GM18511 (cell line): ENCODE data around the gene CDH4.

Source experiments
- ATAC-seq: cut with Tn5 transposase; IDR thresholded peaks from one replicate; pipeline ENCODE4 v1.9.1; 2021; ENCODE audit warnings: mild to moderate bottlenecking, moderate library complexity; ENCODE audit not compliant: unreplicated experiment

Gene CDH4

GRCh38 chr20:61525781-61526431 lies 273.8 kb downstream of the CDH4 start:
- no peak for ATAC-seq

GRCh38 chr20:61526907-61527306 lies 274.8 kb downstream of the CDH4 start:
- ATAC-seq = no peak

- ATAC-seq = no peak
Observed at GRCh38 chr20:61527626-61528025, 275.6 kb downstream of the CDH4 start.

GRCh38 chr20:61528591-61528990 lies 276.5 kb downstream of the CDH4 start:
- ATAC-seq = no peak

GRCh38 chr20:61529354-61529753 lies 277.3 kb downstream of the CDH4 start:
- ATAC-seq = no peak

- ATAC-seq = no peak
Observed at GRCh38 chr20:61531553-61532345, 279.7 kb downstream of the CDH4 start.

GRCh38 chr20:61532736-61533135 lies 280.7 kb downstream of the CDH4 start:
- ATAC-seq = no peak

GRCh38 chr20:61533231-61533631 lies 281.2 kb downstream of the CDH4 start:
- no peak for ATAC-seq

GRCh38 chr20:61534346-61534745 lies 282.3 kb downstream of the CDH4 start:
- ATAC-seq = no peak

GRCh38 chr20:61535091-61535490 lies 283.0 kb downstream of the CDH4 start:
- ATAC-seq = no peak

- ATAC-seq = no peak
Observed at GRCh38 chr20:61535536-61535935, 283.5 kb downstream of the CDH4 start.

- no peak for ATAC-seq
Observed at GRCh38 chr20:61535956-61536355, 283.9 kb downstream of the CDH4 start.

GRCh38 chr20:61536671-61537070 lies 284.6 kb downstream of the CDH4 start:
- ATAC-seq = no peak

- ATAC-seq = no peak
Observed at GRCh38 chr20:61537239-61538182, 285.4 kb downstream of the CDH4 start.

- ATAC-seq = no peak
Observed at GRCh38 chr20:61538183-61538942, 286.3 kb downstream of the CDH4 start.

- no peak for ATAC-seq
Observed at GRCh38 chr20:61538943-61539265, 286.8 kb downstream of the CDH4 start.

GRCh38 chr20:61539706-61540360 lies 287.8 kb downstream of the CDH4 start:
- no peak for ATAC-seq

- no peak for ATAC-seq
Observed at GRCh38 chr20:61541537-61541936, 289.5 kb downstream of the CDH4 start.

- ATAC-seq = no peak
Observed at GRCh38 chr20:61543086-61543485, 291.0 kb downstream of the CDH4 start.
